PC-9 (cell line): ENCODE data around the gene AHDC1. TPM values are rescaled to one million over a fixed set of nuclear protein-coding genes. Genes with fewer than 3 reads are reported as not detected.
"Not testable (repeated sequence)": the region's sequence is repeated elsewhere in the genome, so short reads cannot be mapped to it uniquely, and the experiment has no call there.

Experiments
- BruUV-seq: library from RNA; stranded (reverse); fragments of 400-500 nt; replicated peaks from 2 replicates; lab custom pipeline; 2021; lab: Mats Ljungman, UMichigan
- CTCF ChIA-PET: fragments of 300-600 bp; sonication (Branson Sonifier 250); formaldehyde crosslinking; loops from one replicate; lab custom pipeline; 2022; ENCODE audit warnings: antibody characterized with exemption; lab: Charles Lee
- POLR2A ChIA-PET: fragments of 300-600 bp; sonication (Branson Sonifier 250); formaldehyde crosslinking; loops from one replicate; lab custom pipeline; 2022; ENCODE audit warnings: antibody characterized with exemption; ENCODE audit not compliant: unreplicated experiment; lab: Charles Lee
- DNase-seq, 2 experiments: peaks; one replicate each; pipeline versions ENCODE4 v3.0.0 to v3.0.0-alpha.2; 2015 to 2022; ENCODE audit warnings: mixed read lengths in 1 of 2
- H2AFZ ChIP-seq: fragments of 200-600 bp; sonication (generic); 2 replicates; pipeline ENCODE4 v1.8.1; 2017; ENCODE audit warnings: antibody characterized with exemption
- H3F3A ChIP-seq: fragments of 200-600 bp; sonication (generic); 2 replicates; pipeline ENCODE4 v1.8.1; 2017; ENCODE audit warnings: antibody characterized with exemption, mild to moderate bottlenecking, low read depth; ENCODE audit not compliant: insufficient read depth
- H3K27ac ChIP-seq: fragments of 200-600 bp; sonication (generic); 2 replicates; pipeline ENCODE4 v1.6.1; 2016; ENCODE audit warnings: mixed run types
- H3K27me3 ChIP-seq: fragments of 200-600 bp; sonication (generic); 2 replicates; pipeline ENCODE4 v1.6.1; 2016; ENCODE audit warnings: low read depth, mixed run types; ENCODE audit not compliant: insufficient read depth
- H3K36me3 ChIP-seq: fragments of 200-600 bp; sonication (generic); 2 replicates; pipeline ENCODE4 v1.6.1; 2016; ENCODE audit warnings: low read depth, mixed run types
- H3K4me1 ChIP-seq: fragments of 200-600 bp; sonication (generic); replicated peaks from 2 replicates; pipeline ENCODE4 v1.6.1; 2016; ENCODE audit warnings: mixed run types; ENCODE audit not compliant: insufficient read depth
- H3K4me2 ChIP-seq: fragments of 200-600 bp; sonication (generic); 2 replicates; pipeline ENCODE4 v1.6.1; 2017; ENCODE audit warnings: mixed run types
- H3K4me3 ChIP-seq: fragments of 200-600 bp; sonication (generic); 2 replicates; pipeline ENCODE4 v1.6.1; 2016; ENCODE audit warnings: mixed run types
- H3K79me2 ChIP-seq: fragments of 200-600 bp; sonication (generic); 2 replicates; pipeline ENCODE4 v1.6.1; 2017; ENCODE audit warnings: low read depth, mixed run types
- H3K9me2 ChIP-seq: fragments of 200-600 bp; sonication (generic); 2 replicates; pipeline ENCODE4 v1.8.1; 2017; ENCODE audit warnings: mild to moderate bottlenecking; ENCODE audit not compliant: insufficient read depth
- H3K9me3 ChIP-seq: fragments of 200-600 bp; sonication (generic); 2 replicates; pipeline ENCODE4 v1.8.1; 2016; ENCODE audit warnings: low read depth; ENCODE audit not compliant: insufficient read depth
- H4K20me1 ChIP-seq: fragments of 200-600 bp; sonication (generic); 2 replicates; pipeline ENCODE4 v1.8.1; 2017; ENCODE audit not compliant: insufficient read depth
- CTCF ChIP-seq: fragments of 200-600 bp; sonication (generic); conservative IDR thresholded peaks from 2 replicates; pipeline ENCODE4 v1.6.1; 2017; ENCODE audit warnings: mixed run types, antibody characterized with exemption, mild to moderate bottlenecking, moderate library complexity
- EZH2 ChIP-seq: fragments of 200-600 bp; sonication (generic); IDR thresholded peaks from 2 replicates; pipeline ENCODE4 v1.8.0; 2017; ENCODE audit warnings: antibody characterized with exemption, low read depth
- intact Hi-C: fragments of 100-400 bp; cut with micrococcal nuclease; formaldehyde crosslinking; loops from one replicate; pipeline ENCODE4 v1.10.0; 2022; ENCODE audit not compliant: unreplicated experiment
- total RNA-seq: library from RNA; stranded (reverse); gene quantifications from 2 replicates; pipeline ENCODE4 v1.2.3, GENCODE V29; 2021

The AHDC1 gene
- total RNA-seq, 1 experiment from 2014 or later: 48.8 TPM

GRCh38 chr1:27538793-27539192, 65.2 kb downstream of the AHDC1 start:
- no peaks in the 10 kb centered on the region for H3K27me3 ChIP-seq
- ChIA-PET CTCF (interaction anchor here (1.2 kb wide), 1 partner anchor 105 kb away, joined by 3 read pairs; no protein-coding TSS in a partner anchor), POLR2A (interaction anchor here (0.6 kb wide), 1 partner anchor 65 kb away, joined by 10 read pairs; the partner anchor contains the start of gene AHDC1)
- peaks cover 56% of the 10 kb centered on the region for H3F3A ChIP-seq
- H3K9me2 ChIP-seq: no peaks in the 10 kb centered on the region
- DNase-seq: peak; percentile 58 to 78
- H3K27ac ChIP-seq: peak overlapping the region; percentile 100
- no peak overlapping the region for H3K4me3 ChIP-seq
- H3K79me2 ChIP-seq: peaks cover 3% of the 10 kb centered on the region; the same call in 1 of the 2 replicates
- H2AFZ ChIP-seq: no peak overlapping the region
- H3K36me3 ChIP-seq: no peaks in the 10 kb centered on the region
- H3K9me3 ChIP-seq: no peaks in the 10 kb centered on the region
- H3K4me2 ChIP-seq: peak overlapping the region; percentile 78; the same call in 1 of the 2 replicates
- no peak for TF ChIP-seq CTCF
- no peak for TF ChIP-seq EZH2
- no peaks in the 10 kb centered on the region for H4K20me1 ChIP-seq
- intact Hi-C loops: no loop called here
- peaks cover 64% of the 10 kb centered on the region for H3K4me1 ChIP-seq
- no TSS peak for BruUV-seq

DNA sequence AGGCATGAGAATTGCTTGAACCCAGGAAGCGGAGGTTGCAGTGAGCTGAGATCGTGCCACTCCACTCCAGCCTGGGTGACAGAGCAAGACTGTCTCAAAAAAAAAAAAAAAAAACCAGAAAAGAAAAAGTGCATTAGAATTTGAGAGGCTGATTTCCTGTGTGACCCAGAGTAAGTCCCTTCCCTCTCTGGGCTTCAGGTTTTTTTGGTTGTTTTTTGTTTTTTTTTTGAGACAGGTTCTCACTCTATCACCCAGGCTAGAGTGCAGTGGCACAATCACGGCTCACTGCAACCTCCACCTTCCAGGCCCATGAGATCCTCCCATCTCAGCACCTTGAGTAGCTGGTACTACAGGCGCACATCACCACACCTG, 65.7 kb downstream of the AHDC1 start:
- BruUV-seq, intact Hi-C loops, H3K27me3 ChIP-seq, H3K9me3 ChIP-seq, H3K36me3 ChIP-seq, DNase-seq, H3K79me2 ChIP-seq, H2AFZ ChIP-seq, H3K4me3 ChIP-seq, H4K20me1 ChIP-seq, H3K9me2 ChIP-seq: not testable (repeated sequence)
- ChIA-PET CTCF (interaction anchor here (0.6 to 1.2 kb wide), 3 partner anchors 10 to 104 kb away, joined by 3 to 5 read pairs (median 3); no protein-coding TSS in a partner anchor), POLR2A (interaction anchor here (0.6 kb wide), 1 partner anchor 66 kb away, joined by 10 read pairs; the partner anchor contains the start of gene AHDC1)
- peaks cover 50% of the 10 kb centered on the region for H3F3A ChIP-seq
- H3K4me2 ChIP-seq: peak overlapping the region; percentile 78
- H3K27ac ChIP-seq: peak overlapping the region; percentile 100
- peaks cover 59% of the 10 kb centered on the region for H3K4me1 ChIP-seq

DNA sequence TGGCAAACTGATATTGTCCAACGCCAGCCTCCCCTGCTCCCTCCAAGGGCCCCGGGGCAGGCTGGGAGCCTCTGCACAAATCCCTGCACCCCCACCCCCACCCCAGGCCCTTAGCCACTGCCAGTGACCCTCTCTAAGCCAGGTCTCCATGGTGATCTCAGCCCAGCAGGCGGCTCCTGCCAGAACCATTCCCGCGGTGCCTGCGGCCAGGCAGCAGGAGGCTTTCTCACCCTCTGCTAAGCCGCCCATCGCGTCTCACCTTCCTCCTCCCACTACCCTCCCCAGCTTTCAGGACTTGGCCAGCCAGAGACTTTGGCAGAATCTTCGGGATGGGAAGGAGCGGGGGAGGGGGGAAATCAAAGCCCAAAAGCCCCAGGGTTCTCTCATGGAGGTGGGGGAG, 67.2 kb downstream of the AHDC1 start:
- Histone ChIP-seq H3K4me1 (peaks cover 47% of the 10 kb centered on the region), H3K4me3 (no peak overlapping the region), H3K4me2 (no peak overlapping the region), H3F3A (peaks cover 38% of the 10 kb centered on the region), H4K20me1 (no peaks in the 10 kb centered on the region), H2AFZ (no peak overlapping the region), H3K27me3 (no peaks in the 10 kb centered on the region), H3K36me3 (no peaks in the 10 kb centered on the region), H3K9me2 (no peaks in the 10 kb centered on the region), H3K27ac (no peak overlapping the region), H3K79me2 (peaks cover 3% of the 10 kb centered on the region; the same call in 1 of the 2 replicates), H3K9me3 (no peaks in the 10 kb centered on the region)
- BruUV-seq: no TSS peak
- TF ChIP-seq CTCF (no peak), EZH2 (no peak)
- intact Hi-C loops: no loop called here
- peak in 1 of 2 experiments; percentile 35 for DNase-seq
- POLR2A ChIA-PET: no interaction called here
- CTCF ChIA-PET: interaction anchor here (0.6 kb wide), 1 partner anchor 39 kb away, joined by 4 read pairs; no protein-coding TSS in a partner anchor
